GM12874 (cell line): ENCODE measurements around the gene MGAT5.

ENCODE experiments used
- CTCF ChIP-seq: IDR thresholded peaks from 2 replicates; pipeline ENCODE4 v1.5.1; 2011; ENCODE audit warnings: low read depth, mild to moderate bottlenecking, control low read depth, low read length, moderate library complexity; ENCODE audit not compliant: insufficient read depth

The MGAT5 gene

GRCh38 chr2:134287323-134287722 is 33.5 kb downstream of the MGAT5 start:
- TF ChIP-seq CTCF, result no peak

GRCh38 chr2:134288814-134289213 is 34.9 kb downstream of the MGAT5 start:
- no peak for TF ChIP-seq CTCF

GRCh38 chr2:134289225-134289624 is 35.4 kb downstream of the MGAT5 start:
- no peak for TF ChIP-seq CTCF

- no peak for TF ChIP-seq CTCF
Observed at GRCh38 chr2:134290358-134290757, 36.5 kb downstream of the MGAT5 start.

GRCh38 chr2:134292514-134292913 is 38.6 kb downstream of the MGAT5 start:
- no peak for TF ChIP-seq CTCF

GRCh38 chr2:134293719-134294537 is 40.1 kb downstream of the MGAT5 start:
- TF ChIP-seq CTCF, result no peak

GRCh38 chr2:134295441-134295840 is 41.6 kb downstream of the MGAT5 start:
- TF ChIP-seq CTCF, result no peak

GRCh38 chr2:134296301-134296700 is 42.4 kb downstream of the MGAT5 start:
- no peak for TF ChIP-seq CTCF
